ENCODE measurements around the gene ALX3.
"Not testable (repeated sequence)": the region's sequence is repeated elsewhere in the genome, so short reads cannot be mapped to it uniquely, and the experiment has no call there.

ALX3 gene

DNA sequence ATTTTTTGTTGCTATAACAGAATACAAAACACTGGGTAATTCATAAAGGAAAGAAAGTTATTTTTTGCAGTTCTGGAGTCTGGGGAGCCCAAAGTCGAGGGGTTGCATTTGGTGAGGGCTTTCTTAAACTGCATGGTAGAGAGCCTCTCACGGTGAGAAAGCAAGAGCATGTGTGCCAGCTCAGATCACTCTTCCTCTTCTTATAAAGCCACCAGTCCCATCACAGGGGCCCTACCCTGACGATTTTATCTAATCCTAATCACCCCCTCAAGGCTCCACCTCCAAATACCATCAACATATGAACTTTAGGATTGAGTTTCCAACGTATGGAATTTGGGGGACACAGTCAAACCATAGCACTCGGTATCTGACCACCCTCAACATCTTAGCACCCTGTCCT, 37.1 kb downstream of the ALX3 start:
- H3F3A ChIP-seq (ENCODE audit: insufficient read depth, low read length), result no peaks in the 10 kb centered on the region
- peaks cover 8% of the 10 kb centered on the region for H3K79me2 ChIP-seq (ENCODE audit: insufficient read depth, low read length)
- peak overlapping the region; percentile 11 for H2AFZ ChIP-seq (ENCODE audit: low read length)
- H3K4me1 ChIP-seq (ENCODE audit: insufficient read depth, low read length, severe bottlenecking), result peaks cover 49% of the 10 kb centered on the region
- peak overlapping the region; percentile 79 for H3K4me3 ChIP-seq (ENCODE audit: low read depth, low read length, poor library complexity, severe bottlenecking)
- H4K20me1 ChIP-seq (ENCODE audit: insufficient read depth, low read length), result no peaks in the 10 kb centered on the region
- TF ChIP-seq CTCF (IDR thresholded peaks at IDR 0.05; ENCODE audit: low read length) (no peak), EZH2 (IDR thresholded peaks at IDR 0.05; ENCODE audit: borderline replicate concordance, low read length) (no peak)
- peak overlapping the region; percentile 35 for H3K27ac ChIP-seq (ENCODE audit: low read depth, low read length, poor library complexity, severe bottlenecking)
- peak overlapping the region; percentile 67; the same call in 1 of the 2 replicates for H3K4me2 ChIP-seq (ENCODE audit: low read length)
- no peaks in the 10 kb centered on the region for H3K9me2 ChIP-seq (ENCODE audit: low read depth, low read length)
- H3K27me3 ChIP-seq (ENCODE audit: insufficient read depth, low read length), result no peaks in the 10 kb centered on the region
- peaks cover 13% of the 10 kb centered on the region; the same call in 1 of the 2 replicates for H3K36me3 ChIP-seq (ENCODE audit: insufficient read depth, low read length)
- peak overlapping the region; percentile 40; the same call in 1 of the 2 replicates for H3K9ac ChIP-seq (ENCODE audit: low read length)
- H3K9me3 ChIP-seq (ENCODE audit: low read length), result no peaks in the 10 kb centered on the region

GRCh38 chr1:110032327-110032726, 38.1 kb downstream of the ALX3 start:
- Histone ChIP-seq H2AFZ (ENCODE audit: low read length) (no peak overlapping the region), H3K79me2 (ENCODE audit: insufficient read depth, low read length) (peaks cover 8% of the 10 kb centered on the region), H4K20me1 (ENCODE audit: insufficient read depth, low read length) (no peaks in the 10 kb centered on the region), H3K4me3 (ENCODE audit: low read depth, low read length, poor library complexity, severe bottlenecking) (no peak overlapping the region), H3K9me2 (ENCODE audit: low read depth, low read length) (no peaks in the 10 kb centered on the region), H3K9me3 (ENCODE audit: low read length) (no peaks in the 10 kb centered on the region), H3K9ac (ENCODE audit: low read length) (no peak overlapping the region), H3K4me2 (ENCODE audit: low read length) (no peak overlapping the region), H3K36me3 (ENCODE audit: insufficient read depth, low read length) (peaks cover 4% of the 10 kb centered on the region; the same call in 1 of the 2 replicates), H3K27ac (ENCODE audit: low read depth, low read length, poor library complexity, severe bottlenecking) (no peak overlapping the region), H3K4me1 (ENCODE audit: insufficient read depth, low read length, severe bottlenecking) (peaks cover 49% of the 10 kb centered on the region), H3K27me3 (ENCODE audit: insufficient read depth, low read length) (no peaks in the 10 kb centered on the region), H3F3A (ENCODE audit: insufficient read depth, low read length) (no peaks in the 10 kb centered on the region)
- TF ChIP-seq CTCF (IDR thresholded peaks at IDR 0.05; ENCODE audit: low read length), result no peak
- TF ChIP-seq EZH2 (IDR thresholded peaks at IDR 0.05; ENCODE audit: borderline replicate concordance, low read length), result no peak

GRCh38 chr1:110030687-110031086, 39.8 kb downstream of the ALX3 start:
- not testable (repeated sequence) for H4K20me1 ChIP-seq (ENCODE audit: insufficient read depth, low read length); H2AFZ ChIP-seq (ENCODE audit: low read length); H3K27me3 ChIP-seq (ENCODE audit: insufficient read depth, low read length); H3F3A ChIP-seq (ENCODE audit: insufficient read depth, low read length); H3K9me2 ChIP-seq (ENCODE audit: low read depth, low read length); H3K36me3 ChIP-seq (ENCODE audit: insufficient read depth, low read length); H3K9me3 ChIP-seq (ENCODE audit: low read length); H3K79me2 ChIP-seq (ENCODE audit: insufficient read depth, low read length)
- Histone ChIP-seq H3K4me3 (ENCODE audit: low read depth, low read length, poor library complexity, severe bottlenecking) (peak overlapping the region; percentile 12), H3K4me2 (ENCODE audit: low read length) (peak overlapping the region; percentile 53), H3K4me1 (ENCODE audit: insufficient read depth, low read length, severe bottlenecking) (peaks cover 41% of the 10 kb centered on the region), H3K27ac (ENCODE audit: low read depth, low read length, poor library complexity, severe bottlenecking) (peak overlapping the region; percentile 42), H3K9ac (ENCODE audit: low read length) (peak overlapping the region; percentile 8; the same call in 1 of the 2 replicates)

DNA sequence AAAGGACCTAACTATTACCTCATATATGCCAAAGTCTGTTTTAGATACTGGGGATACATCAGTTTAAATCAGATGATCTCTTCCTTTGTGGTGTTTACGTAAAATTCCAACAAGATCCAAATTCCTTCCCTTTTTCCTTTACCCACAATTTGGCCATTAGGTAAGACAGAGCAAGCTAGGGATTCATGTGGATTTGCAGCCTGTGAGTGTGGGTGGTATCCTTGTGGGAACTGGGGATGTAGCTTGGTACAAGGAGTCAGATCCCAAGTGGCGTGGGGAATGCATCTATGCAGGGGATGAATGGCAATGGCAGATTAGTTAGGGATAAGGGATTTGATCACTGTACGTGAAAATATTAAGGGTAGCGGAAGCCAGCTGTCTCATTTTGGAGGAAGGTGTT, 45.9 kb downstream of the ALX3 start:
- Histone ChIP-seq H3F3A (ENCODE audit: insufficient read depth, low read length) (no peaks in the 10 kb centered on the region), H3K27me3 (ENCODE audit: insufficient read depth, low read length) (no peaks in the 10 kb centered on the region), H4K20me1 (ENCODE audit: insufficient read depth, low read length) (no peaks in the 10 kb centered on the region), H3K9me2 (ENCODE audit: low read depth, low read length) (no peaks in the 10 kb centered on the region), H3K9me3 (ENCODE audit: low read length) (no peaks in the 10 kb centered on the region), H3K27ac (ENCODE audit: low read depth, low read length, poor library complexity, severe bottlenecking) (no peak overlapping the region), H3K4me1 (ENCODE audit: insufficient read depth, low read length, severe bottlenecking) (no peaks in the 10 kb centered on the region), H3K36me3 (ENCODE audit: insufficient read depth, low read length) (peaks cover 50% of the 10 kb centered on the region), H3K4me2 (ENCODE audit: low read length) (no peak overlapping the region), H3K4me3 (ENCODE audit: low read depth, low read length, poor library complexity, severe bottlenecking) (no peak overlapping the region), H3K9ac (ENCODE audit: low read length) (no peak overlapping the region), H3K79me2 (ENCODE audit: insufficient read depth, low read length) (no peaks in the 10 kb centered on the region), H2AFZ (ENCODE audit: low read length) (no peak overlapping the region)
- TF ChIP-seq CTCF (IDR thresholded peaks at IDR 0.05; ENCODE audit: low read length) (no peak), EZH2 (IDR thresholded peaks at IDR 0.05; ENCODE audit: borderline replicate concordance, low read length) (no peak)

Data from OCI-LY1 (cell line).